HTERT RPE-1 (cell line): ENCODE results near the gene DBT.
"Not testable (repeated sequence)": the region's sequence is repeated elsewhere in the genome, so short reads cannot be mapped to it uniquely, and the experiment has no call there.

Experiments
- in situ Hi-C: fragments of 300-500 bp; cut with MboI; formaldehyde crosslinking; loops from 4 replicates; pipeline ENCODE4 v1.14.3; 2020; ENCODE audit warnings: low sequenced_read_pairs

Gene DBT

GRCh38 chr1:100249537-100250257, at the start of gene DBT:
TSS of gene DBT (minus strand) at chr1:100249834. CDS start at chr1:100249820, 14 bp downstream.
- in situ Hi-C loops: no loop called here

GRCh38 chr1:100298512-100298911, 48.9 kb upstream of the DBT start:
- in situ Hi-C loops: no loop called here

- in situ Hi-C loops: not testable (repeated sequence)
Measured at GRCh38 chr1:100296997-100297396, 47.4 kb upstream of the DBT start.

- in situ Hi-C loops: no loop called here
Measured at GRCh38 chr1:100296140-100296539, 46.5 kb upstream of the DBT start.

- in situ Hi-C loops: no loop called here
Measured at GRCh38 chr1:100292711-100293110, 43.1 kb upstream of the DBT start.

- in situ Hi-C loops: no loop called here
Measured at GRCh38 chr1:100290291-100290690, 40.7 kb upstream of the DBT start.

- in situ Hi-C loops: no loop called here
Measured at GRCh38 chr1:100287162-100287561, 37.5 kb upstream of the DBT start.

GRCh38 chr1:100284591-100284990, 35.0 kb upstream of the DBT start:
- in situ Hi-C loops: no loop called here

GRCh38 chr1:100279954-100280682, 30.5 kb upstream of the DBT start:
- in situ Hi-C loops: no loop called here

- in situ Hi-C loops: no loop called here
Measured at GRCh38 chr1:100279358-100279923, 29.8 kb upstream of the DBT start.

- in situ Hi-C loops: no loop called here
Measured at GRCh38 chr1:100277866-100278265, 28.2 kb upstream of the DBT start.

- in situ Hi-C loops: no loop called here
Measured at GRCh38 chr1:100268202-100268601, 18.6 kb upstream of the DBT start.

- in situ Hi-C loops: no loop called here
Measured at GRCh38 chr1:100267284-100267683, 17.6 kb upstream of the DBT start.

GRCh38 chr1:100266741-100267140, 17.1 kb upstream of the DBT start:
- in situ Hi-C loops: no loop called here

- in situ Hi-C loops: no loop called here
Measured at GRCh38 chr1:100265931-100266740, 16.5 kb upstream of the DBT start, which contains the start of gene RTCA. TSS of gene RTCA (plus strand) at chr1:100266216. CDS start at chr1:100266376, 160 bp downstream.

GRCh38 chr1:100265562-100265930, 15.9 kb upstream of the DBT start:
- in situ Hi-C loops: no loop called here

- in situ Hi-C loops: not testable (repeated sequence)
Measured at GRCh38 chr1:100264081-100264480, 14.4 kb upstream of the DBT start.

GRCh38 chr1:100261686-100262085, 12.1 kb upstream of the DBT start:
- in situ Hi-C loops: no loop called here

GRCh38 chr1:100258427-100258826, 8.8 kb upstream of the DBT start:
- in situ Hi-C loops: not testable (repeated sequence)

GRCh38 chr1:100256273-100256672, 6.6 kb upstream of the DBT start:
- in situ Hi-C loops: not testable (repeated sequence)

- in situ Hi-C loops: no loop called here
Measured at GRCh38 chr1:100253552-100253951, 3.9 kb upstream of the DBT start.
